Tibial artery (tissue), 4 donors: ENCODE measurements around the gene STRN3.

Source experiments
- DNase-seq, 2 donors: peaks; one replicate each; pipeline ENCODE4 v3.0.0-alpha.2; 2019
- H3K27ac ChIP-seq, 2 donors: fragments of 200-600 bp; sonication (generic) in 1 of 2; 1 replicate in 1 of 2; 2 replicates in 1 of 2; pipeline ENCODE4 v1.5.1; 2018 to 2019; ENCODE audit warnings: mild to moderate bottlenecking in 1 of 2
- H3K27me3 ChIP-seq, 2 donors: fragments of 200-600 bp; sonication (generic) in 1 of 2; one replicate each; pipeline versions ENCODE4 v1.5.1 to v1.6.0; 2016 to 2019
- H3K36me3 ChIP-seq, 3 donors: fragments of 200-600 bp; sonication (generic) in 2 of 3; one replicate each; pipeline ENCODE4 v1.5.1; 2016 to 2019; ENCODE audit warnings: mild to moderate bottlenecking in 2 of 3
- H3K4me1 ChIP-seq, 4 donors: fragments of 200-600 bp; sonication (generic) in 2 of 4; 1 replicate in 3 of 4; 2 replicates in 1 of 4; pipeline ENCODE4 v1.5.1; 2016 to 2019
- H3K4me3 ChIP-seq, 2 donors: fragments of 200-600 bp; sonication (generic) in 1 of 2; 1 replicate in 1 of 2; 2 replicates in 1 of 2; pipeline ENCODE4 v1.5.1; 2018 to 2019; ENCODE audit warnings: mild to moderate bottlenecking in 2 of 2
- H3K9me3 ChIP-seq, 3 donors: fragments of 200-600 bp; sonication (generic) in 1 of 3; one replicate each; pipeline ENCODE4 v1.5.1; 2016 to 2019
- intact Hi-C: fragments of 100-400 bp; cut with DNase I; formaldehyde crosslinking; loops from one replicate; pipeline ENCODE4 v1.15.0; 2023; ENCODE audit warnings: low total_unique reads
- TF ChIP-seq, protein P1 (sequence below), 2 experiments: fragments of 200-600 bp in 1 of 2; fragments of 450-650 bp in 1 of 2; IDR thresholded peaks; one replicate each; pipeline ENCODE4 v1.5.1; 2017 to 2019; ENCODE audit warnings: antibody characterized with exemption in 2 of 2, mild to moderate bottlenecking in 1 of 2, moderate library complexity in 1 of 2

The STRN3 gene

DNA sequence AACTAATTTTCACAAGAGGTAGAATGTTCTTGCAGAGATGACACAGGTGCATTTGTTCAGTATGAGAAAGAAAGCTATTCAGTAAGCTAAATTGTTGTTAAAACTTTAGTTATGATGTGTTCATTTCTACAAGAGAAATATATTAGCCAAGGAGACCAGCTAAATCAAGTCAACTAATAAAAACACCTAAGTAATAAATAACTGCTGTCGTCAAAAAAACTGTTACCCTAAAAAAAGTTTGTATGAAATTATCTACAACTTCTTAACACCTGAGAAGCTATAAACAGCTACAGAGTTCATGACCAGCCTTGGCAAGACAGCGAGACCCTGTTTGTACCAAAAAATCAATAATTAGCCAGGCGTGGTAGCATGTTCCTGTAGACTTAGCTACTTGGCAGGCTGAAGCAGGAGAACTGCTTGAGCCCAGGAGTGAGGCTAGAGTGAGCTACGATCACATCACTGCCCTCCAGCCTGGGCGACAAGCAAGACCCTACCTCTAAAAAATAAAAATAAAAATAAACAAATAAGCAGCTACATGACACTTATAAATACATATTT, 68.3 kb downstream of the STRN3 start:
- TF ChIP-seq, protein P1, sequence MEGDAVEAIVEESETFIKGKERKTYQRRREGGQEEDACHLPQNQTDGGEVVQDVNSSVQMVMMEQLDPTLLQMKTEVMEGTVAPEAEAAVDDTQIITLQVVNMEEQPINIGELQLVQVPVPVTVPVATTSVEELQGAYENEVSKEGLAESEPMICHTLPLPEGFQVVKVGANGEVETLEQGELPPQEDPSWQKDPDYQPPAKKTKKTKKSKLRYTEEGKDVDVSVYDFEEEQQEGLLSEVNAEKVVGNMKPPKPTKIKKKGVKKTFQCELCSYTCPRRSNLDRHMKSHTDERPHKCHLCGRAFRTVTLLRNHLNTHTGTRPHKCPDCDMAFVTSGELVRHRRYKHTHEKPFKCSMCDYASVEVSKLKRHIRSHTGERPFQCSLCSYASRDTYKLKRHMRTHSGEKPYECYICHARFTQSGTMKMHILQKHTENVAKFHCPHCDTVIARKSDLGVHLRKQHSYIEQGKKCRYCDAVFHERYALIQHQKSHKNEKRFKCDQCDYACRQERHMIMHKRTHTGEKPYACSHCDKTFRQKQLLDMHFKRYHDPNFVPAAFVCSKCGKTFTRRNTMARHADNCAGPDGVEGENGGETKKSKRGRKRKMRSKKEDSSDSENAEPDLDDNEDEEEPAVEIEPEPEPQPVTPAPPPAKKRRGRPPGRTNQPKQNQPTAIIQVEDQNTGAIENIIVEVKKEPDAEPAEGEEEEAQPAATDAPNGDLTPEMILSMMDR (IDR thresholded peaks at IDR 0.05) = no peak
- Histone ChIP-seq H3K9me3 (no peaks in the 10 kb centered on the region), H3K36me3 (peaks cover 0 to 19% (median 13%) of the 10 kb centered on the region in 3 donors), H3K27me3 (no peaks in the 10 kb centered on the region), H3K27ac (no peak overlapping the region), H3K4me3 (no peak overlapping the region), H3K4me1 (peaks cover 0 to 22% (median 3%) of the 10 kb centered on the region in 4 donors)
- intact Hi-C loops = no loop called here
- DNase-seq = no peak

DNA sequence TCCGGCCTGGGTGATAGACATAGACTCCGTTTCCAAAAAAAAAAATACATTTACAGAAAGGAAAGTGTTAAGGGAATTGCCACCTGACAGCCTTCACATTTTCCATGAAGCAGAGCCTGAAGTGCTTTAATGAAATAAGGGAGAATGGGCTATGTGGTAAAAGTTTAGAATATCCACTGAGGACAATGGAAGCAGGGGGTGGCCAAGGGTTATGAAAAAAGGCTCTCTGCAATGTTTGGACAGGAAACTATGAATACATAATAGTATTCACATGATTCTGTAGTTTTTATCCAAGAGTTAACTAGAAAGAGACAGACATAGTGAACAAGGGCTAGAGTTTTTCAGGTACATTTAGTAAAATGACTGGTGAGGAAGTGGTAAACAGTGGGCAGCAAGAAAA, 76.5 kb downstream of the STRN3 start:
- H3K36me3 ChIP-seq = peaks cover 35 to 58% (median 52%) of the 10 kb centered on the region in 3 donors
- no peaks in the 10 kb centered on the region for H3K27me3 ChIP-seq
- no peak overlapping the region for H3K27ac ChIP-seq
- TF ChIP-seq, protein P1 (IDR thresholded peaks at IDR 0.05) = no peak
- H3K9me3 ChIP-seq = no peaks in the 10 kb centered on the region
- no peak for DNase-seq
- intact Hi-C loops = no loop called here
- H3K4me3 ChIP-seq = no peak overlapping the region
- no peaks in the 10 kb centered on the region for H3K4me1 ChIP-seq

DNA sequence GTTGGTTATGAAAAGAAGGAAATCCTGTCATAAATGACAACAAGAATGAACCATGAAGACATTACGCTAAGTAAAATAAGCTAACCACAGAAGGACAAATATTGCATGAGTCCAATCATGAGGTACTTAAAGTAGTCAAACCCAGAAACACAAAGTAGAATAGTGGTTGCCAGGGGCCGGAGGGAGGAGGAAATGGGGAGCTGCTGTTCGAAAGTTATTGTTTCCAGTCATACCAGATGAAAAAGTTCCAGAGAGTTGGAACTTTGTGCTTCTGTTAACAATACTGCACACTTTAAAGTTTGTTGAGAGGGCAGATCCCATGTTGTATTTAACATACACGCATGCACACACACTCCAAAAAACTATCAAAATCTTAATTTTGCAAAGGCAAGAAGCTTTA, 82.5 kb downstream of the STRN3 start:
- Histone ChIP-seq H3K27ac (no peak overlapping the region), H3K36me3 (peaks cover 20 to 39% (median 28%) of the 10 kb centered on the region in 3 donors), H3K4me3 (no peak overlapping the region), H3K4me1 (peaks cover 0 to 5% (median 0%) of the 10 kb centered on the region in 4 donors), H3K9me3 (no peaks in the 10 kb centered on the region), H3K27me3 (no peaks in the 10 kb centered on the region)
- intact Hi-C loops = no loop called here
- TF ChIP-seq, protein P1 (IDR thresholded peaks at IDR 0.05) = no peak
- no peak for DNase-seq

DNA sequence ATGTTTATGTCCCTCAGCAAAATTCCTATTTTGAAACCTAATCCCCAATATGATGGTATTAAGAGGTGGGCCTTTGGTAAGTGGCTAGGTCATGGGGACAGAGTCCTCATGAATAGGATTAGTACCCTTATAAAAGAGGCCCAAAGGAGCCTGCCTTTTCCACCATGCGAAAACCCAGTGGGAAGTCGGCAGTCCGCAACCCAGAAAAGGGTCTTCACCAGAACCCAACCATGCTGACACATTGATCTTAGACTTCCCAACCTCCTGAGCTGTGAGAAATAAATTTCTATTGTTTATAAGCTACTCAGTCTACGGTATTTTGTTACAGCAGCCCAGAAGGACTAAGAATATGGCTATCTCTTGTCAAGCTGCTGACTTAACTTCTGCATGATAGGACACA, 85.3 kb downstream of the STRN3 start:
- Histone ChIP-seq H3K36me3 (peaks cover 19 to 34% (median 20%) of the 10 kb centered on the region in 3 donors), H3K4me3 (no peak overlapping the region), H3K27ac (no peak overlapping the region), H3K27me3 (no peaks in the 10 kb centered on the region), H3K9me3 (no peaks in the 10 kb centered on the region), H3K4me1 (peaks cover 0 to 5% (median 0%) of the 10 kb centered on the region in 4 donors)
- DNase-seq = no peak
- intact Hi-C loops = no loop called here
- TF ChIP-seq, protein P1 (IDR thresholded peaks at IDR 0.05) = no peak

DNA sequence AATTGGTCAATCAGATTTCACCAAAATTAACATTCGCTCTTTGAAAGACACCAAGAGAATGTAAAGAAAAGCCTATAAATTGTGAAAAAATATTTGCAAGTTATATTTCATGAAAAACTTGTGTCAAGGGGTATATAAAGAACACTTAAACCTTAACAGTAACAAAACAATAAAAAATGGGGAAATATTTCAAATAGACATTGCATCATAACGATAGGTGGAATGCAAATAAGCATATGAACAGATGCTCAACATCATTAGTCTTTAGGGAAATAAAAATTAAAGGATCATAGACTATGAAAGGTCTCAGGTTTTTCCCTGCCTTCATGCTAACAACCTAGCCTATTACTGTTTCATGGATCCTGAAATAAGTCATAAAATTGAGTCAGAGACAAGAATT, 87.6 kb downstream of the STRN3 start:
- intact Hi-C loops = no loop called here
- TF ChIP-seq, protein P1 (IDR thresholded peaks at IDR 0.05) = no peak
- peaks cover 0 to 5% (median 0%) of the 10 kb centered on the region in 4 donors for H3K4me1 ChIP-seq
- DNase-seq = no peak
- no peak overlapping the region for H3K27ac ChIP-seq
- no peaks in the 10 kb centered on the region for H3K9me3 ChIP-seq
- peaks cover 27 to 39% (median 31%) of the 10 kb centered on the region in 3 donors for H3K36me3 ChIP-seq
- H3K27me3 ChIP-seq = no peaks in the 10 kb centered on the region
- no peak overlapping the region for H3K4me3 ChIP-seq
